GM12878 (cell line): Measurements from ENCODE around the gene AKNA. TPM values are rescaled to one million over a fixed set of nuclear protein-coding genes. Genes with fewer than 3 reads are reported as not detected.
A peak's percentile ranks its signal among the peaks of the same experiment; 100 is the strongest.

Source experiments
- ATAC-seq: fragments of 200-7000 bp; cut with Tn5 transposase; 3 replicates; pipeline ENCODE4 v1.9.1; 2020; ENCODE audit warnings: mild to moderate bottlenecking, moderate library complexity
- BruUV-seq: library from RNA; stranded (reverse); fragments of 400-500 nt; replicated peaks from 2 replicates; lab custom pipeline; 2021; lab: Mats Ljungman, UMichigan
- CTCF ChIA-PET: fragments of 300-600 bp; sonication (Branson Sonifier 250); formaldehyde crosslinking; extraction: SDS; loops from one replicate; lab custom pipeline; 2021; ENCODE audit warnings: inconsistent platforms; lab: Yijun Ruan, JAX
- POLR2A ChIA-PET: fragments of 350-600 bp; formaldehyde crosslinking; extraction: SDS; loops from one replicate; lab custom pipeline; 2021; ENCODE audit warnings: inconsistent platforms; lab: Charles Lee
- RAD21 ChIA-PET: fragments of 300-600 bp; sonication (Branson Sonifier 250); formaldehyde crosslinking; loops from one replicate; lab custom pipeline; 2023; ENCODE audit warnings: antibody characterized with exemption; ENCODE audit not compliant: unreplicated experiment; lab: Charles Lee
- SMC1A ChIA-PET: fragments of 300-600 bp; sonication (Branson Sonifier 250); formaldehyde crosslinking; loops from one replicate; lab custom pipeline; 2023; ENCODE audit not compliant: unreplicated experiment, uncharacterized antibody; lab: Charles Lee
- DNase-seq: peaks from one replicate; pipeline ENCODE4 v3.0.0-alpha.2; 2011; ENCODE audit warnings: low read depth, low spot score
- FAIRE-seq: peaks from 3 replicates; lab custom pipeline; 2011; peaks lifted over from hg19 to GRCh38; lab: Jason Lieb, UNC
- H2AFZ ChIP-seq: 2 replicates; pipeline ENCODE4 v1.6.0; 2011; ENCODE audit warnings: low read depth, low read length, control low read depth; ENCODE audit not compliant: control insufficient read depth
- H3K27ac ChIP-seq: 2 replicates; pipeline ENCODE4 v1.5.1; 2011; ENCODE audit warnings: control low read depth; ENCODE audit not compliant: control insufficient read depth, insufficient read depth
- H3K27me3 ChIP-seq, 2 experiments: replicated peaks in 1 of 2; 2 replicates each; pipeline versions ENCODE4 v1.6.0 to v1.6.1; 2011; ENCODE audit warnings: low read length in 1 of 2; ENCODE audit not compliant: control insufficient read depth in 2 of 2, insufficient read depth in 2 of 2
- H3K36me3 ChIP-seq, 2 experiments: 2 replicates each; pipeline ENCODE4 v1.5.1; 2011; ENCODE audit warnings: low read length in 1 of 2; ENCODE audit not compliant: control insufficient read depth in 2 of 2, insufficient read depth in 2 of 2
- H3K4me1 ChIP-seq: 2 replicates; pipeline ENCODE4 v1.6.1; 2011; ENCODE audit warnings: mild to moderate bottlenecking, low read length, moderate library complexity, mixed read lengths; ENCODE audit not compliant: control insufficient read depth, insufficient read depth
- H3K4me2 ChIP-seq: 2 replicates; pipeline ENCODE4 v1.6.0; 2011; ENCODE audit warnings: control low read depth; ENCODE audit not compliant: control insufficient read depth, insufficient read depth
- H3K4me3 ChIP-seq: fragments of 200-600 bp; sonication (generic); 2 replicates; pipeline ENCODE4 v1.5.1; 2016
- H3K79me2 ChIP-seq: 2 replicates; pipeline ENCODE4 v1.6.0; 2011; ENCODE audit warnings: low read length; ENCODE audit not compliant: control insufficient read depth, insufficient read depth
- H3K9ac ChIP-seq: 2 replicates; pipeline ENCODE4 v1.8.0; 2011; ENCODE audit warnings: low read length, control low read depth, mixed read lengths; ENCODE audit not compliant: control insufficient read depth, insufficient read depth
- H3K9me3 ChIP-seq: replicated peaks from 3 replicates; pipeline ENCODE4 v1.5.1; 2011; ENCODE audit warnings: mild to moderate bottlenecking, low read length; ENCODE audit not compliant: control insufficient read depth, insufficient read depth
- H4K20me1 ChIP-seq: 2 replicates; pipeline ENCODE4 v1.6.0; 2011; ENCODE audit not compliant: control insufficient read depth, insufficient read depth
- CREB1 ChIP-seq: IDR thresholded peaks from 2 replicates; pipeline ENCODE4 v1.6.1; 2012; ENCODE audit warnings: low read depth, mild to moderate bottlenecking, inconsistent platforms
- CUX1 ChIP-seq: IDR thresholded peaks from 2 replicates; pipeline ENCODE4 v1.6.1; 2012; ENCODE audit warnings: improper control_type of control experiment, low read depth, low read length; ENCODE audit not compliant: insufficient replicate concordance
- FOXM1 ChIP-seq: IDR thresholded peaks from 2 replicates; pipeline ENCODE4 v1.6.1; 2012; ENCODE audit warnings: low read depth, mild to moderate bottlenecking, inconsistent platforms, low read length, moderate library complexity
- RBBP5 ChIP-seq: fragments of 200-600 bp; sonication (generic); conservative IDR thresholded peaks from 2 replicates; pipeline ENCODE4 v1.6.1; 2016
- TAF1 ChIP-seq: IDR thresholded peaks from 2 replicates; pipeline ENCODE4 v1.6.1; 2011; ENCODE audit warnings: mild to moderate bottlenecking, low read depth, low read length, borderline replicate concordance
- WRNIP1 ChIP-seq: IDR thresholded peaks from 2 replicates; pipeline ENCODE4 v1.6.1; 2011; ENCODE audit warnings: low read depth, low read length, improper control_type of control experiment, borderline replicate concordance
- ZBTB4 ChIP-seq: fragments of 450-650 bp; formaldehyde crosslinking; IDR thresholded peaks from 2 replicates; pipeline ENCODE4 v1.4.0; 2022; ENCODE audit warnings: mild to moderate bottlenecking, moderate library complexity
- WGBS: methylation state at CpG from one replicate; pipeline ENCODE4 v1.1.6; 2016; ENCODE audit warnings: low lambda C conversion rate; ENCODE audit not compliant: insufficient replicate concordance, insufficient coverage; ENCODE audit errors: missing lambda C conversion rate; 5-methylcytosine and 5-hydroxymethylcytosine counted together
- in situ Hi-C: fragments of 300-500 bp; cut with MboI; formaldehyde crosslinking; loops from 9 replicates; pipeline ENCODE4 v1.14.3; 2018; ENCODE audit warnings: mixed read lengths
- intact Hi-C: fragments of 100-400 bp; cut with micrococcal nuclease; formaldehyde crosslinking; loops from one replicate; pipeline ENCODE4 v1.14.2; 2022; ENCODE audit not compliant: unreplicated experiment
- polyA plus RNA-seq, 11 experiments: library from polyadenylated mRNA; depleted of rRNA in 4 of 11; unstranded in 6 of 11; stranded (reverse) in 5 of 11; fragments of >200 nt; fragmentation: Nextera tagmentation in 4 of 11; fragmentation: Illumina TruSeq in 1 of 11; extraction: Ambion mirVana in 4 of 11; extraction: Trizol in 1 of 11; gene quantifications; 1 replicate in 1 of 11; 2 replicates in 10 of 11; pipeline versions ENCODE4 v1.2.1 to v1.2.3, GENCODE V29; 2011 to 2016; ENCODE audit warnings: inconsistent platforms in 2 of 11, missing spikeins in 2 of 11, low read depth in 1 of 11
- total RNA-seq, 4 experiments: library from RNA; depleted of rRNA in 3 of 4; stranded (reverse); fragments of >200 nt in 3 of 4; fragmentation: Illumina TruSeq in 1 of 4; extraction: Trizol in 1 of 4; gene quantifications; 2 replicates each; pipeline versions ENCODE4 v1.2.1 to v1.2.3, GENCODE V29; 2013 to 2021
- TF ChIP-seq, protein P1 (sequence below), 3 experiments: IDR thresholded peaks in 2 of 3; conservative IDR thresholded peaks in 1 of 3; 2 replicates each; pipeline ENCODE4 v1.5.1; 2011; ENCODE audit warnings: low read depth in 3 of 3, low read length in 3 of 3, mild to moderate bottlenecking in 3 of 3, control low read depth in 2 of 3, moderate library complexity in 2 of 3, inconsistent platforms in 1 of 3, mixed read lengths in 1 of 3; ENCODE audit not compliant: control insufficient read depth in 2 of 3, insufficient read depth in 1 of 3; ENCODE audit errors: extremely low read depth in 1 of 3

AKNA gene
- total and polyA plus RNA-seq, 10 of the 15 experiments (the other 5 are each of a cell fraction or from before 2014, with no cell fraction given): 1.6 to 132 (median 35.3) TPM

GRCh38 chr9:114382699-114383520 is 4.9 kb downstream of the AKNA start:
- Histone ChIP-seq H3K9me3 (no peaks in the 10 kb centered on the region), H3K4me1 (peaks cover 39% of the 10 kb centered on the region), H2AFZ (no peak overlapping the region), H3K4me2 (peak overlapping the region; percentile 100), H3K36me3 (peaks cover 16 to 30% of the 10 kb centered on the region in 2 experiments), H3K27ac (peak overlapping the region; percentile 100), H3K27me3 (no peaks in the 10 kb centered on the region), H3K4me3 (peak overlapping the region; percentile 93), H3K79me2 (peaks cover 95% of the 10 kb centered on the region), H3K9ac (peak overlapping the region; percentile 99), H4K20me1 (peaks cover 6% of the 10 kb centered on the region)
- ChIA-PET SMC1A (interaction anchor here (0.6 to 12.8 kb wide), 8 partner anchors 12 to 270 kb away, joined by 3 to 327 read pairs (median 4); no protein-coding TSS in a partner anchor), CTCF (interaction anchor here (1.2 to 10.2 kb wide), 8 partner anchors 8 to 270 kb away, joined by 4 to 122 read pairs (median 33); no protein-coding TSS in a partner anchor), POLR2A (interaction anchor here (0.9 to 13.2 kb wide), 6 partner anchors 9 to 222 kb away, joined by 3 to 312 read pairs (median 16); no protein-coding TSS in a partner anchor), RAD21 (interaction anchor here (0.6 to 13.0 kb wide), 7 partner anchors 8 to 119 kb away, joined by 3 to 251 read pairs (median 7); no protein-coding TSS in a partner anchor)
- peak; percentile 18 for FAIRE-seq
- no peak for DNase-seq
- peak; percentile 54 for ATAC-seq
- 9% methylated on average over 17 of the region's 17 CpGs for WGBS
- no TSS peak for BruUV-seq
- intact Hi-C loops (loop anchor here (2.0 to 10.0 kb wide), 2 partner anchors 34 to 1108 kb away; partner anchors contain the start of genes CDC26 and PRPF4), in situ Hi-C loops (no loop called here)
- TF ChIP-seq TAF1 (peak; percentile 55; the same call in 1 of the 2 replicates), WRNIP1 (no peak), CUX1 (peak; percentile 73), ZBTB4 (CRISPR knock-in tag) (no peak), RBBP5 (no peak), CREB1 (no peak), FOXM1 (no peak)
- TF ChIP-seq, protein P1, sequence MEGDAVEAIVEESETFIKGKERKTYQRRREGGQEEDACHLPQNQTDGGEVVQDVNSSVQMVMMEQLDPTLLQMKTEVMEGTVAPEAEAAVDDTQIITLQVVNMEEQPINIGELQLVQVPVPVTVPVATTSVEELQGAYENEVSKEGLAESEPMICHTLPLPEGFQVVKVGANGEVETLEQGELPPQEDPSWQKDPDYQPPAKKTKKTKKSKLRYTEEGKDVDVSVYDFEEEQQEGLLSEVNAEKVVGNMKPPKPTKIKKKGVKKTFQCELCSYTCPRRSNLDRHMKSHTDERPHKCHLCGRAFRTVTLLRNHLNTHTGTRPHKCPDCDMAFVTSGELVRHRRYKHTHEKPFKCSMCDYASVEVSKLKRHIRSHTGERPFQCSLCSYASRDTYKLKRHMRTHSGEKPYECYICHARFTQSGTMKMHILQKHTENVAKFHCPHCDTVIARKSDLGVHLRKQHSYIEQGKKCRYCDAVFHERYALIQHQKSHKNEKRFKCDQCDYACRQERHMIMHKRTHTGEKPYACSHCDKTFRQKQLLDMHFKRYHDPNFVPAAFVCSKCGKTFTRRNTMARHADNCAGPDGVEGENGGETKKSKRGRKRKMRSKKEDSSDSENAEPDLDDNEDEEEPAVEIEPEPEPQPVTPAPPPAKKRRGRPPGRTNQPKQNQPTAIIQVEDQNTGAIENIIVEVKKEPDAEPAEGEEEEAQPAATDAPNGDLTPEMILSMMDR (IDR thresholded peaks at IDR 0.05 in 2 of 3, conservative IDR thresholded peaks at IDR 0.05 in 1 of 3; ENCODE audit: control insufficient read depth in 2 of 3, extremely low read depth in 1 of 3, insufficient read depth in 1 of 3, low read depth in 3 of 3, low read length in 3 of 3): peak; percentile 17 to 53 (median 48); a peak in 5 of 6 replicates
